HL-60 (cell line): Measurements from ENCODE around the gene AGR2.
A peak's percentile ranks its signal among the peaks of the same experiment; 100 is the strongest.

Experiments
- POLR2AphosphoS5 ChIP-seq: IDR thresholded peaks from 2 replicates; pipeline ENCODE4 v1.6.1; 2012; ENCODE audit warnings: low read depth
- SPI1 ChIP-seq: IDR thresholded peaks from 2 replicates; pipeline ENCODE4 v1.6.1; 2012; ENCODE audit warnings: low read depth, mild to moderate bottlenecking, borderline replicate concordance
- TF ChIP-seq, protein P1 (sequence below): IDR thresholded peaks from one replicate; pipeline ENCODE4 v1.5.1; 2011; ENCODE audit warnings: low read length, control low read depth, inconsistent platforms; ENCODE audit not compliant: insufficient read depth

DNA sequence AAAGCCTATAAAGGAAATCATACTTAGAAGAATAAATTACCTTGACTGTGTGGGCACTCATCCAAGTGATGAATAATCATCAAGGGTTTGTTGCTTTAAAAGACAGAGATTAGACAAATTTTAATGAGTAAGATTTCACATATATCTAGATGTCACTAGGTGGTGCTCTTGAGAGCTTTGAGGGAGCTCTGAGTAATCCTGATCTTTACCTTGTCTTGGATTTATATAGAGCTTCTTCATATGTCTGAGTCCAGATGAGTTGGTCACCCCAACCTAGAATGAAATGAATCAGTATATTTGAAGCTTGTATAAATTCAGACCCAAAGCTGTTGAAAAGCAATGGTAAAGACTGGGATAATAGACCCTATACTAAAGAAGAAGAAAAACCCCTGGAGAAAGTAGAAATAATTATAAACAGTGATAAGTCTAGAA lies 3.7 kb downstream of the AGR2 start:
- TF ChIP-seq, protein P1, sequence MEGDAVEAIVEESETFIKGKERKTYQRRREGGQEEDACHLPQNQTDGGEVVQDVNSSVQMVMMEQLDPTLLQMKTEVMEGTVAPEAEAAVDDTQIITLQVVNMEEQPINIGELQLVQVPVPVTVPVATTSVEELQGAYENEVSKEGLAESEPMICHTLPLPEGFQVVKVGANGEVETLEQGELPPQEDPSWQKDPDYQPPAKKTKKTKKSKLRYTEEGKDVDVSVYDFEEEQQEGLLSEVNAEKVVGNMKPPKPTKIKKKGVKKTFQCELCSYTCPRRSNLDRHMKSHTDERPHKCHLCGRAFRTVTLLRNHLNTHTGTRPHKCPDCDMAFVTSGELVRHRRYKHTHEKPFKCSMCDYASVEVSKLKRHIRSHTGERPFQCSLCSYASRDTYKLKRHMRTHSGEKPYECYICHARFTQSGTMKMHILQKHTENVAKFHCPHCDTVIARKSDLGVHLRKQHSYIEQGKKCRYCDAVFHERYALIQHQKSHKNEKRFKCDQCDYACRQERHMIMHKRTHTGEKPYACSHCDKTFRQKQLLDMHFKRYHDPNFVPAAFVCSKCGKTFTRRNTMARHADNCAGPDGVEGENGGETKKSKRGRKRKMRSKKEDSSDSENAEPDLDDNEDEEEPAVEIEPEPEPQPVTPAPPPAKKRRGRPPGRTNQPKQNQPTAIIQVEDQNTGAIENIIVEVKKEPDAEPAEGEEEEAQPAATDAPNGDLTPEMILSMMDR: peak; percentile 13
- TF ChIP-seq POLR2AphosphoS5 (no peak), SPI1 (no peak)
